Duodenal mucosa (tissue), 2 donors: ENCODE data around the gene RALGPS1.
A peak's percentile ranks its signal among the peaks of the same experiment; 100 is the strongest.

ENCODE experiments used
- H3K27ac ChIP-seq: one replicate; pipeline ENCODE4 v1.7.0; 2013; ENCODE audit warnings: low read depth, low read length
- H3K27me3 ChIP-seq, 2 donors: one replicate each; pipeline ENCODE4 v1.7.0; 2013; ENCODE audit warnings: low read length in 2 of 2, control low read depth in 1 of 2; ENCODE audit not compliant: insufficient read depth in 2 of 2, control insufficient read depth in 1 of 2
- H3K36me3 ChIP-seq, 2 donors: one replicate each; pipeline ENCODE4 v1.7.0; 2013; ENCODE audit warnings: low read length in 2 of 2, control low read depth in 1 of 2; ENCODE audit not compliant: insufficient read depth in 2 of 2, control insufficient read depth in 1 of 2
- H3K4me1 ChIP-seq, 2 donors: one replicate each; pipeline ENCODE4 v1.7.0; 2013; ENCODE audit warnings: low read length in 2 of 2, control low read depth in 1 of 2; ENCODE audit not compliant: insufficient read depth in 2 of 2, control insufficient read depth in 1 of 2
- H3K4me3 ChIP-seq, 2 donors: one replicate each; pipeline ENCODE4 v1.7.0; 2013; ENCODE audit warnings: low read length in 2 of 2, low read depth in 1 of 2
- H3K9ac ChIP-seq, 2 donors: one replicate each; pipeline ENCODE4 v1.7.0; 2013; ENCODE audit warnings: low read length in 2 of 2, low read depth in 1 of 2
- H3K9me3 ChIP-seq, 2 donors: one replicate each; pipeline ENCODE4 v1.7.0; 2013; ENCODE audit warnings: low read length in 2 of 2, control low read depth in 1 of 2; ENCODE audit not compliant: control insufficient read depth in 1 of 2

The RALGPS1 gene

GRCh38 chr9:127131871-127132270 lies 217.3 kb downstream of the RALGPS1 start:
- no peak overlapping the region for H3K4me3 ChIP-seq
- no peak overlapping the region for H3K9ac ChIP-seq
- peak overlapping the region; percentile 23 for H3K27ac ChIP-seq
- H3K9me3 ChIP-seq, result no peaks in the 10 kb centered on the region
- H3K27me3 ChIP-seq, result no peaks in the 10 kb centered on the region
- peaks cover 12 to 18% of the 10 kb centered on the region in 2 donors for H3K4me1 ChIP-seq
- H3K36me3 ChIP-seq, result no peaks in the 10 kb centered on the region

DNA sequence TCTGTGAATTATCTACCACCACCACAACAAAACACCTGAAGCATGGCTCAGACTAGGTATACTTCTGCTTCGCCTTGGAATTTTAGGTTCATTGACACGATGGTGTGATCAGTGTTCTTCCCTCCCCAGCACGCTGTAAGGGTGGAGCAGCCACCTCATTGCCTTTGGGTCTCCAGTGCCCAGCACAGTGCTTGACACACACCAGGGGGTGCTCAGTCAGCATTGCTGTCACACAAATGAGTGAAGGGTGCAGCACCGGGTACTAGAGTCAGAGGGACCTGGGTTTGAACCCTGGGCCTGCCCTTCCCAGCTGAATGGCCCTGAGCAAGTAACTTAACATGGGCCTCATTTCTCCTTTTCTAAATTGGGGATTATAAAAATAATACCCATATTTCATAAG lies 217.8 kb downstream of the RALGPS1 start:
- no peak overlapping the region for H3K9ac ChIP-seq
- no peaks in the 10 kb centered on the region for H3K36me3 ChIP-seq
- no peaks in the 10 kb centered on the region for H3K27me3 ChIP-seq
- no peak overlapping the region for H3K4me3 ChIP-seq
- peak overlapping the region; percentile 20 for H3K27ac ChIP-seq
- H3K4me1 ChIP-seq, result peaks cover 9 to 18% of the 10 kb centered on the region in 2 donors
- H3K9me3 ChIP-seq, result no peaks in the 10 kb centered on the region

GRCh38 chr9:127132921-127133647 lies 218.5 kb downstream of the RALGPS1 start:
- Histone ChIP-seq H3K27me3 (no peaks in the 10 kb centered on the region), H3K4me3 (no peak overlapping the region), H3K9ac (peak overlapping the region in 1 of 2 donors; percentile 19), H3K36me3 (no peaks in the 10 kb centered on the region), H3K9me3 (no peaks in the 10 kb centered on the region), H3K27ac (peak overlapping the region; percentile 66), H3K4me1 (peaks cover 8 to 18% of the 10 kb centered on the region in 2 donors)

DNA sequence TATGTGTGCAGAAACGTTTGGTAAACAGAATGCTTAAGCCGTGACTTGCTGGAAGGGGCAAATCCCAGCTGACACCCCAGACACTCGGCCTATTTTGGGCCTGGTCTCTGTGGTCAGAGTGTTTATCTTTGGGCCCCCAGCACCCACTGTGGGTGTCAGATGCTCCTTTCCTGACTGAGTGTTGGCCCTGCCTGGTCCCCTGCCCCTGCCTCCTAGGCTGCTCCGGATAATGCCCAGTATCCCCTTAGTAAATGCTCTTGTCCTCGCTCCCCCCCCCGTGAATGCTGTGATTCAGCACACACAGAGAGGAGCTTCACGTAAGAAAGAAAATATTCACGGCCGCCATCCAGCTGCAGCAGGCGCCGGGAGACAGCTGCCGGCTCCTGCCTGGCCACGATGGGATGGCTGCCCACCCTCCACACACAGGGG lies 219.2 kb downstream of the RALGPS1 start:
- Histone ChIP-seq H3K27ac (peak overlapping the region; percentile 66), H3K4me3 (no peak overlapping the region), H3K4me1 (peaks cover 7 to 15% of the 10 kb centered on the region in 2 donors), H3K27me3 (no peaks in the 10 kb centered on the region), H3K9ac (peak overlapping the region; percentile 19 to 27), H3K36me3 (no peaks in the 10 kb centered on the region), H3K9me3 (no peaks in the 10 kb centered on the region)

- Histone ChIP-seq H3K9me3 (no peaks in the 10 kb centered on the region), H3K27ac (no peak overlapping the region), H3K9ac (no peak overlapping the region), H3K36me3 (no peaks in the 10 kb centered on the region), H3K4me3 (no peak overlapping the region), H3K4me1 (peaks cover 5 to 13% of the 10 kb centered on the region in 2 donors), H3K27me3 (no peaks in the 10 kb centered on the region)
These were observed 220.6 kb downstream of the RALGPS1 start for GRCh38 chr9:127135056-127135745.

DNA sequence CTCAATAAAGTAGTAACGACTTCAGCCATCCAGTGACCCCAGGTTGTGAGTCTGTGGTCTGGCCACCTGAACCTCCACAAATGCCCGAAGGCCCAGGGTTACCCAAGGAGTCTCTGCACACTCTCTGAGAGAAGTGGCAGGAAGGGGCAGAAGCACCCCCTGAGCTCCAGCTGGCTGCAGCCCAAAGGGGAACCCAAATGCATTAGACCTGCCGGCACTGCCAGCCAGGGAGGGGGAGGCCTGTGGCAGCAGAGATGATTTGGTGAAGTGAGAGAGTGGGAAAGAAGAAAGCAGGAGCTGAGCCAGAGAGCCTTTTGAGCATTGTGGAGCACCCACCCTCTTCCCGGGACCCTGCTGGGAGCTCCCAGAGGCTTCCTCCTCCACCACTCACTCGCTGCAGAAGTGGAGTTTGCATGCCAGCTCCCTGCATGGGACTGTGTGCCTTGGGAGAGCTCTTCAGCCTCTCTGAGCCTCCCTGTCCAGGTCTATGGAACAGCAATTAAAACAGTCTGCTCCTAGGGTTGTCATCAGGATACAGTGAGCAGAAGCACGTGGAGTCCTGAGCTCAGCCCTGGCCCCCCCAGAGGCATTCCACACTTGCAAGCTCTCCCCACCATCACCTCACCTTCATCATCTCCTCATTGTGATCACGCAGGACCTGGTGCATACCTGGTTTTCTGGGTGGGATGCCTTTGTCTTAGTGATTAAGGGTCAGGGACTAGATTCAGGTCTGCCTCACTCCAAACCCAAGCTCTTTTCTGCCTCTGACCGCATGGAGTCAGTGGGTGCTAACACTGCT lies 221.7 kb downstream of the RALGPS1 start:
- Histone ChIP-seq H3K27ac (no peak overlapping the region), H3K4me1 (peaks cover 5 to 9% of the 10 kb centered on the region in 2 donors)

GRCh38 chr9:127136880-127137639 lies 222.5 kb downstream of the RALGPS1 start:
- H3K27me3 ChIP-seq, result no peaks in the 10 kb centered on the region
- no peaks in the 10 kb centered on the region for H3K36me3 ChIP-seq
- H3K9ac ChIP-seq, result no peak overlapping the region
- H3K9me3 ChIP-seq, result no peaks in the 10 kb centered on the region
- no peak overlapping the region for H3K27ac ChIP-seq
- H3K4me1 ChIP-seq, result peaks cover 5 to 9% of the 10 kb centered on the region in 2 donors
- no peak overlapping the region for H3K4me3 ChIP-seq

More for the DNA sequence above, 221.7 kb downstream of the RALGPS1 start:
- no peaks in the 10 kb centered on the region for H3K36me3 ChIP-seq
- H3K9me3 ChIP-seq, result no peaks in the 10 kb centered on the region
- H3K27me3 ChIP-seq, result no peaks in the 10 kb centered on the region
- H3K9ac ChIP-seq, result no peak overlapping the region
- no peak overlapping the region for H3K4me3 ChIP-seq

DNA sequence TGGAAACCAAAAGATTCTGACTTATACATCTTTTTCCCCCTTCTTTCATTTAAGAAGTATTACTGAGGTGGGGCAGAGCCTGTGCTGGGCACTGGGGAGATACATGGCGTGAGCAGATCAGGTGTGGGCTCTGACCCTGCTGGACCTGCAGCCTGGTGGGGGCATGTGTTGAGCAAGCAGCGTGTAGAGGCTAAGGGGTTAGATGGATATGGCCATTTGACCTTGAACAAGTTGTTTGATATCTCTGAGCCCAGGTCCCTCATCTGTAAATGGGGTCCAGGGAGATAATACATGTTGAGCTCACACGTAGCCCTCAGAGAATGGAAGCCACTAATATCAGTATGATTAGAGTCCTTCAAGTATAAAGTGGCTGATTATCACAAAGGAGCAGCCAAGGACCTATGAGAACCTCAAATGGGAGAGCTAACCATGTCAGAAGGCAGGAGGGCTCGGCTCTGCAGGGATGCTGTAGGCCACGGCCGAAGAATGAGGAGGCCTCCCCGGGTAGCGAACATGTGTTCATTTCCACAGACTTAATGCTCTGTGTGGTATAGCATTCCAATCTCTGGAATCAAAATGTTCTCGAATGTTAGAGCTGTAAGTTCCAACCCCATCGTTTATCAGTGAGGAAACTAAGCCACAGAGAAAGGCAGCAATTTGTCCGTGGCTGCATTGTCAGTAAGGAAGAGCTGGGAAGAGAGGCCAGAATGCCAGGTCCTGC lies 223.2 kb downstream of the RALGPS1 start:
- H3K4me1 ChIP-seq, result peaks cover 5 to 8% of the 10 kb centered on the region in 2 donors
- no peaks in the 10 kb centered on the region for H3K27me3 ChIP-seq
- H3K9me3 ChIP-seq, result no peaks in the 10 kb centered on the region
- no peak overlapping the region for H3K9ac ChIP-seq
- no peak overlapping the region for H3K27ac ChIP-seq
- H3K36me3 ChIP-seq, result no peaks in the 10 kb centered on the region
- no peak overlapping the region for H3K4me3 ChIP-seq

DNA sequence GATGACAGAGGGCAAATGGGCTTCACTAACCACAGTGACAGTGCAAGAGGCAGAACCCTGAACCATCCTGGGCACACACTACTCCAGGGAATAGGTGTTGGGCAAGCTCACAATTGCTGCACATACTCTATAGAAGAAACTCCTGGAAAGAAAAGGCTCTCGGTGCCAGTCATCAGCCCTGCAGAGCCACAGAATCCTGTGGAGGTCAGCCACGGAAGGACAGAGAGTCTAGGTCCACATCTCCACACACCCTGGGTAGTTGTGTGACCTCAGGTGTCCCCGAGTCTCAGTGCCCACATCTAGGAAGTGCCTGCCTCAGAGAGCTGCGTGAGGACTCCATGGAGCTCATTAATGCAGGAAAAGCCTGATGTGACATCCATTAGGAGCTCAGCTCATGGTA lies 223.9 kb downstream of the RALGPS1 start:
- Histone ChIP-seq H3K27me3 (no peaks in the 10 kb centered on the region), H3K36me3 (no peaks in the 10 kb centered on the region), H3K27ac (no peak overlapping the region), H3K9me3 (no peaks in the 10 kb centered on the region), H3K4me1 (peaks cover 3 to 5% of the 10 kb centered on the region in 2 donors), H3K4me3 (no peak overlapping the region), H3K9ac (no peak overlapping the region)
